K562 (cell line): ENCODE results near the gene PAFAH1B1. TPM values are rescaled to one million over a fixed set of nuclear protein-coding genes. Genes with fewer than 3 reads are reported as not detected.

ENCODE experiments used
- ATF2 ChIP-seq: sonication (generic); formaldehyde crosslinking; IDR thresholded peaks from 2 replicates; pipeline ENCODE4 v1.8.1; 2022; ENCODE audit warnings: missing genetic modification reagents
- ATF7 ChIP-seq: fragments of 450-650 bp; IDR thresholded peaks from 2 replicates; pipeline ENCODE4 v1.7.1; 2014; ENCODE audit warnings: mild to moderate bottlenecking, moderate library complexity
- BCLAF1 ChIP-seq, 2 experiments: fragments of 450-650 bp in 1 of 2; IDR thresholded peaks; 2 replicates each; pipeline ENCODE4 v1.6.1; 2011 to 2017; ENCODE audit warnings: low read depth in 2 of 2, antibody characterized with exemption in 1 of 2, borderline replicate concordance in 1 of 2, low read length in 1 of 2, mild to moderate bottlenecking in 1 of 2, mixed read lengths in 1 of 2; ENCODE audit not compliant: control insufficient read depth in 1 of 2
- CHD7 ChIP-seq: fragments of 200-600 bp; sonication (generic); IDR thresholded peaks from one replicate; pipeline ENCODE4 v1.6.1; 2012; ENCODE audit warnings: mild to moderate bottlenecking, low read depth, low read length, inconsistent platforms
- ESRRB ChIP-seq: fragments of 250-450 bp; sonication (Bioruptor Pico); IDR thresholded peaks from 2 replicates; pipeline ENCODE4 v1.5.0; 2020; ENCODE audit warnings: mild to moderate bottlenecking, moderate library complexity, borderline replicate concordance
- KDM1A ChIP-seq, 2 experiments: fragments of 450-650 bp; IDR thresholded peaks; 2 replicates each; pipeline ENCODE4 v1.6.1; 2016; ENCODE audit warnings: mild to moderate bottlenecking in 2 of 2
- TFAP4 ChIP-seq: sonication (generic); formaldehyde crosslinking; IDR thresholded peaks from 2 replicates; pipeline ENCODE4 v1.8.0; 2022; ENCODE audit warnings: missing genetic modification reagents, mild to moderate bottlenecking, moderate library complexity, borderline replicate concordance
- ZNF165 ChIP-seq: fragments of 250-450 bp; sonication (Bioruptor Pico); IDR thresholded peaks from 2 replicates; pipeline ENCODE4 v1.4.0; 2020; ENCODE audit warnings: borderline replicate concordance
- ZNF239 ChIP-seq: fragments of 250-450 bp; sonication (Bioruptor Pico); IDR thresholded peaks from 2 replicates; pipeline ENCODE4 v1.4.0; 2020; ENCODE audit warnings: mild to moderate bottlenecking
- polyA plus RNA-seq, 8 experiments: library from polyadenylated mRNA; depleted of rRNA in 4 of 8; stranded (reverse) in 5 of 8; unstranded in 3 of 8; fragments of >200 nt; fragmentation: Nextera tagmentation in 2 of 8; fragmentation: Illumina TruSeq in 1 of 8; extraction: Ambion mirVana in 2 of 8; extraction: Trizol in 1 of 8; gene quantifications; 2 replicates each; pipeline versions ENCODE4 v1.2.1 to v1.2.3, GENCODE V29; 2011 to 2014; ENCODE audit warnings: inconsistent platforms in 1 of 8, missing spikeins in 1 of 8
- total RNA-seq, 7 experiments: library from RNA; depleted of rRNA in 6 of 7; stranded (reverse); fragments of >200 nt in 6 of 7; fragmentation: Illumina TruSeq in 2 of 7; extraction: Trizol in 2 of 7; gene quantifications; 2 replicates each; pipeline versions ENCODE4 v1.2.1 to v1.2.3, GENCODE V29; 2011 to 2021; ENCODE audit warnings: low replicate concordance in 1 of 7

PAFAH1B1 gene
- total and polyA plus RNA-seq, 9 of the 15 experiments (the other 6 are each of a cell fraction or from before 2014, with no cell fraction given), result 23.3 to 66.4 (median 40.2) TPM

GRCh38 chr17:2592971-2593820 is at the start of gene PAFAH1B1 (continued):
- no peak for TF ChIP-seq CHD7
- peak; percentile 73; the same call in 1 of the 2 replicates for TF ChIP-seq ATF2 (CRISPR knock-in tag)
- peak; percentile 46; the same call in 1 of the 2 replicates for TF ChIP-seq TFAP4
- TF ChIP-seq ESRRB, result no peak
- no peak for TF ChIP-seq ZNF239
- TF ChIP-seq KDM1A (IDR thresholded peaks at IDR 0.05), result no peak
- TF ChIP-seq ATF7, result peak; percentile 96
- TF ChIP-seq BCLAF1 (IDR thresholded peaks at IDR 0.05; ENCODE audit: borderline replicate concordance in 1 of 2, control insufficient read depth in 1 of 2, low read depth in 2 of 2, low read length in 1 of 2), result no peak
- TF ChIP-seq ZNF165 (CRISPR knock-in tag), result no peak
